Smooth muscle cell (in vitro differentiated cells): ENCODE results near the gene MARVELD1. TPM values are rescaled to one million over a fixed set of nuclear protein-coding genes. Genes with fewer than 3 reads are reported as not detected.
A peak's percentile ranks its signal among the peaks of the same experiment; 100 is the strongest.

Source experiments
- DNase-seq: peaks from one replicate; lab custom pipeline; 2025; ENCODE audit not compliant: unreplicated experiment; lab: John Stamatoyannopoulos, UW
- H2AFZ ChIP-seq: fragments of 200-600 bp; sonication (generic); 2 replicates; pipeline ENCODE4 v1.6.0; 2016; ENCODE audit warnings: antibody characterized with exemption, low read depth, mild to moderate bottlenecking
- H3F3A ChIP-seq: fragments of 200-600 bp; sonication (generic); 2 replicates; pipeline ENCODE4 v1.6.0; 2017; ENCODE audit warnings: antibody characterized with exemption, low read depth
- H3K27ac ChIP-seq: fragments of 200-600 bp; sonication (generic); 2 replicates; pipeline ENCODE4 v1.5.1; 2016; ENCODE audit warnings: low read depth, mild to moderate bottlenecking
- H3K27me3 ChIP-seq: fragments of 200-600 bp; sonication (generic); 2 replicates; pipeline ENCODE4 v1.6.1; 2016; ENCODE audit warnings: low read depth, mild to moderate bottlenecking
- H3K36me3 ChIP-seq: fragments of 200-600 bp; sonication (generic); 2 replicates; pipeline ENCODE4 v1.5.1; 2016; ENCODE audit warnings: low read depth
- H3K4me1 ChIP-seq: fragments of 200-600 bp; sonication (generic); 2 replicates; pipeline ENCODE4 v1.5.1; 2016; ENCODE audit warnings: low read depth
- H3K4me2 ChIP-seq: fragments of 200-600 bp; sonication (generic); 2 replicates; pipeline ENCODE4 v1.6.0; 2016; ENCODE audit warnings: mild to moderate bottlenecking
- H3K4me3 ChIP-seq: fragments of 200-600 bp; sonication (generic); 2 replicates; pipeline ENCODE4 v1.5.1; 2016; ENCODE audit warnings: mild to moderate bottlenecking
- H3K79me2 ChIP-seq: fragments of 200-600 bp; sonication (generic); 2 replicates; pipeline ENCODE4 v1.6.0; 2016; ENCODE audit warnings: low read depth, mild to moderate bottlenecking
- H3K9ac ChIP-seq: fragments of 200-600 bp; sonication (generic); 2 replicates; pipeline ENCODE4 v1.6.0; 2016; ENCODE audit warnings: low read depth
- H3K9me3 ChIP-seq: fragments of 200-600 bp; sonication (generic); replicated peaks from 2 replicates; pipeline ENCODE4 v1.5.1; 2016; ENCODE audit warnings: low read depth
- H4K20me1 ChIP-seq: fragments of 200-600 bp; sonication (generic); 2 replicates; pipeline ENCODE4 v1.6.0; 2016; ENCODE audit warnings: low read depth
- CTCF ChIP-seq: fragments of 200-600 bp; sonication (generic); IDR thresholded peaks from 2 replicates; pipeline ENCODE4 v1.5.1; 2017; ENCODE audit warnings: borderline replicate concordance, mild to moderate bottlenecking, antibody characterized with exemption; ENCODE audit not compliant: insufficient read depth, poor library complexity, severe bottlenecking
- WGBS: methylation state at CpG from one replicate; pipeline ENCODE4 v1.1.7; 2016; ENCODE audit warnings: low lambda C conversion rate; 5-methylcytosine and 5-hydroxymethylcytosine counted together
- polyA plus RNA-seq: library from polyadenylated mRNA; unstranded; fragments of >200 nt; fragmentation: Nextera tagmentation; extraction: Ambion mirVana; gene quantifications from 2 replicates; pipeline ENCODE4 v1.2.1, GENCODE V29; 2016
- total RNA-seq: library from RNA; depleted of rRNA; stranded (reverse); fragments of >200 nt; gene quantifications from 2 replicates; pipeline ENCODE4 v1.2.3, GENCODE V29; 2014

The MARVELD1 gene
- total and polyA plus RNA-seq, 2 experiments from 2014 or later = 46.3 to 132 TPM

- no peak for DNase-seq
- WGBS = 49% methylated on average over 4 of the region's 4 CpGs
- no peak overlapping the region for H3K9ac ChIP-seq
Observed at GRCh38 chr10:97754726-97755125, 41.2 kb downstream of the MARVELD1 start.

GRCh38 chr10:97755718-97756117, 42.2 kb downstream of the MARVELD1 start:
- Histone ChIP-seq H3K4me1 (no peaks in the 10 kb centered on the region), H3F3A (no peaks in the 10 kb centered on the region), H3K27ac (no peak overlapping the region), H3K9ac (no peak overlapping the region), H3K4me3 (no peak overlapping the region), H3K27me3 (no peaks in the 10 kb centered on the region), H3K9me3 (no peaks in the 10 kb centered on the region), H3K4me2 (no peak overlapping the region), H3K36me3 (peaks cover 7% of the 10 kb centered on the region), H3K79me2 (no peaks in the 10 kb centered on the region), H2AFZ (no peak overlapping the region), H4K20me1 (peaks cover 27% of the 10 kb centered on the region)
- no peak for DNase-seq
- 97% methylated on average over 6 of the region's 6 CpGs for WGBS
- no peak for TF ChIP-seq CTCF

More at GRCh38 chr10:97754726-97755125, 41.2 kb downstream of the MARVELD1 start:
- peaks cover 7% of the 10 kb centered on the region for H3K36me3 ChIP-seq
- no peak overlapping the region for H3K4me3 ChIP-seq
- H3K9me3 ChIP-seq = no peaks in the 10 kb centered on the region
- no peaks in the 10 kb centered on the region for H3K4me1 ChIP-seq
- peaks cover 24% of the 10 kb centered on the region for H4K20me1 ChIP-seq
- H2AFZ ChIP-seq = no peak overlapping the region
- no peaks in the 10 kb centered on the region for H3K27me3 ChIP-seq
- no peaks in the 10 kb centered on the region for H3F3A ChIP-seq
- H3K4me2 ChIP-seq = no peak overlapping the region
- TF ChIP-seq CTCF = no peak
- no peaks in the 10 kb centered on the region for H3K79me2 ChIP-seq
- no peak overlapping the region for H3K27ac ChIP-seq

GRCh38 chr10:97757471-97757870, 43.9 kb downstream of the MARVELD1 start:
- Histone ChIP-seq H3K4me2 (no peak overlapping the region), H3K9ac (no peak overlapping the region), H3K9me3 (no peaks in the 10 kb centered on the region), H3K27ac (no peak overlapping the region), H3K79me2 (no peaks in the 10 kb centered on the region), H2AFZ (no peak overlapping the region), H3K4me1 (peaks cover 3% of the 10 kb centered on the region), H3K4me3 (no peak overlapping the region), H3F3A (no peaks in the 10 kb centered on the region), H3K27me3 (no peaks in the 10 kb centered on the region), H3K36me3 (peaks cover 7% of the 10 kb centered on the region), H4K20me1 (peaks cover 13% of the 10 kb centered on the region)
- 96% methylated on average over 6 of the region's 6 CpGs for WGBS
- TF ChIP-seq CTCF = no peak
- DNase-seq = no peak

DNA sequence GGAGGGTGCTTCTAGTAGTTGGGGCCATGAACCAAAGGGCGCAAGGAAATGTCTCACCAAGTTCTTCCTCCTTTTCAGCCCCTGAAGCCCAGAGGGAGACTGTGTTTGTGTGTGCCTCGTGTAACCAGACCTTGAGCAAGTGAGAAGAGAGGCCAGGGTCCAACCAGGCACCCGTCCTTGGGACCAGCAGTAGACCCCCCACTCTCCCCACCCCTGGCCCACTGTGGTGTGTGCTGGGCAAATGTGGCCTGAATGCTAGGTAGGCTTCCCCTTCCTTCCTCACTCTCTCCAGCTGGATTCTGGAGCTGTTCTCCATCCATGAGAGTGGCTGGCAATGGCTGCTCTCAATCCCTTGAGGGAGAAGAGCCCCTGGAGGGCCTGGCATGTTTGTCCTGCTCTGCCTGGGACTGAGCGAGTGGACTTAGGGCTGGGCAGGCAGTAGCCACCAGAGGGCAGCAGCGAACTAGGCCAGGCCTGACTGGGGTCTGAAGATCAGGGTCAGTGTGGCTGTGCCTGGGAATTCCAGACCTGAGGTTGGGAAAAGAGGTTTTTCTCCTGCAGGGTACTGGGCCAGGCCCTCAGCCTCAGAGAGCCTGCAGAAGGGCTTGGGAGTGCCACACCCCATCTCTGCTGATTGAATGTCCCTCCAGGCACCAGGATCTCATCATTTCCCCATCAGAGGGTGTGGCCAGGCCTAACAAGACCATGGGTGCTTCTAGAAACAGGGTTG, 45.8 kb downstream of the MARVELD1 start:
- no peaks in the 10 kb centered on the region for H3K27me3 ChIP-seq
- H3K4me1 ChIP-seq = peaks cover 13% of the 10 kb centered on the region
- H4K20me1 ChIP-seq = peaks cover 13% of the 10 kb centered on the region
- no peak overlapping the region for H3K4me3 ChIP-seq
- no peaks in the 10 kb centered on the region for H3K9me3 ChIP-seq
- H3K36me3 ChIP-seq = peaks cover 7% of the 10 kb centered on the region
- H3K4me2 ChIP-seq = no peak overlapping the region
- peak; percentile 14 for DNase-seq
- TF ChIP-seq CTCF = peak; percentile 75
- H3F3A ChIP-seq = no peaks in the 10 kb centered on the region
- H3K79me2 ChIP-seq = no peaks in the 10 kb centered on the region
- H3K27ac ChIP-seq = no peak overlapping the region
- H3K9ac ChIP-seq = no peak overlapping the region
- WGBS = 61% methylated on average over 5 of the region's 5 CpGs
- no peak overlapping the region for H2AFZ ChIP-seq
